Measurements from ENCODE around the gene HSBP1. TPM values are rescaled to one million over a fixed set of nuclear protein-coding genes. Genes with fewer than 3 reads are reported as not detected.

HSBP1 gene
- total and polyA plus RNA-seq, 9 of the 15 experiments (the other 6 are each of a cell fraction or from before 2014, with no cell fraction given): 84.9 to 677 (median 204) TPM

- Histone ChIP-seq H3K4me2 (ENCODE audit: insufficient read depth, low read length) (no peak overlapping the region), H3K4me1 (replicated peaks in 1 of 2; ENCODE audit: control insufficient read depth in 2 of 2, insufficient read depth in 2 of 2, low read length in 2 of 2) (no peaks in the 10 kb centered on the region), H3K4me3 (no peak overlapping the region), H3K9me3 (replicated peaks; ENCODE audit: control insufficient read depth, insufficient read depth, low read depth, low read length) (no peaks in the 10 kb centered on the region), H3K36me3 (ENCODE audit: control insufficient read depth, insufficient read depth, low read length) (no peaks in the 10 kb centered on the region), H4K20me1 (replicated peaks; ENCODE audit: control insufficient read depth, insufficient read depth, low read length) (no peaks in the 10 kb centered on the region), H3K9ac (ENCODE audit: insufficient read depth in 1 of 2, low read depth in 2 of 2, low read length in 2 of 2) (no peak overlapping the region), H2AFZ (ENCODE audit: low read depth, low read length) (no peak overlapping the region), H3K79me2 (ENCODE audit: control insufficient read depth, insufficient read depth, low read length) (no peaks in the 10 kb centered on the region), H3K27me3 (ENCODE audit: control insufficient read depth in 2 of 2, insufficient read depth in 2 of 2, low read length in 2 of 2) (peaks cover 49 to 56% of the 10 kb centered on the region in 2 experiments), H3K27ac (ENCODE audit: extremely low read depth, low read depth, low read length) (no peak overlapping the region), H3K9me1 (ENCODE audit: control insufficient read depth, insufficient read depth, low read length) (no peaks in the 10 kb centered on the region)
- no peak for DNase-seq (ENCODE audit: extremely low read depth in 1 of 4, low spot score in 3 of 4)
- no peak for ATAC-seq
- intact Hi-C loops (cut with micrococcal nuclease) (no loop called here), in situ Hi-C loops (cut with MboI) (no loop called here)
- POLR2A ChIA-PET: interaction anchor here (0.7 to 1.9 kb wide), 3 partner anchors 9 to 19 kb away, joined by 3 to 5 read pairs (median 5); no protein-coding TSS in a partner anchor
- FAIRE-seq: no peak
- TF ChIP-seq LEF1 (IDR thresholded peaks at IDR 0.05) (no peak), SIN3B (IDR thresholded peaks at IDR 0.05; ENCODE audit: low read depth) (no peak), PHB (CRISPR knock-in tag; IDR thresholded peaks at IDR 0.05) (no peak), MAZ (CRISPR knock-in tag; conservative IDR thresholded peaks at IDR 0.05 in 1 of 2, IDR thresholded peaks at IDR 0.05 in 1 of 2) (no peak), HMG20A (CRISPR knock-in tag; conservative IDR thresholded peaks at IDR 0.05) (no peak), ZBTB17 (CRISPR knock-in tag; IDR thresholded peaks at IDR 0.05) (no peak), MLLT1 (IDR thresholded peaks at IDR 0.05) (no peak)
- under 1% methylated on average over 9 of the region's 9 CpGs for WGBS (ENCODE audit: insufficient coverage, low coverage, missing lambda C conversion rate)
- no TSS peak for BruUV-seq (replicated peaks)
- CTCF ChIA-PET (ENCODE audit: low intra/inter-chr PET ratio): no interaction called here
Measured at GRCh38 chr16:83842756-83843507, 35.2 kb downstream of the HSBP1 start.

Measured in K562 (cell line).